NOMO-1 treated with DMSO at 0.1 percent for 48 hours (cell line): ENCODE results near the gene GEN1.

Source experiments
- DNase-seq: peaks from one replicate; lab custom pipeline; 2025; ENCODE audit not compliant: unreplicated experiment; lab: John Stamatoyannopoulos, UW

GEN1 gene

GRCh38 chr2:17793803-17794354 lies 39.9 kb downstream of the GEN1 start:
- no peak for DNase-seq

GRCh38 chr2:17795309-17795708 lies 41.4 kb downstream of the GEN1 start:
- DNase-seq, result no peak

GRCh38 chr2:17798338-17798737 lies 44.4 kb downstream of the GEN1 start:
- no peak for DNase-seq

GRCh38 chr2:17799301-17800120 lies 45.6 kb downstream of the GEN1 start:
- no peak for DNase-seq

GRCh38 chr2:17800219-17800618 lies 46.3 kb downstream of the GEN1 start:
- DNase-seq, result no peak

GRCh38 chr2:17800693-17801458 lies 46.9 kb downstream of the GEN1 start:
- DNase-seq, result no peak

- DNase-seq, result peak; percentile 6
Measured at GRCh38 chr2:17803497-17803896, 49.6 kb downstream of the GEN1 start.

- peak; percentile 95 for DNase-seq
Measured at GRCh38 chr2:17804358-17804757, 50.4 kb downstream of the GEN1 start.

GRCh38 chr2:17805166-17805565 lies 51.2 kb downstream of the GEN1 start:
- peak; percentile 72 for DNase-seq

GRCh38 chr2:17805717-17806363 lies 51.9 kb downstream of the GEN1 start:
- DNase-seq, result no peak

- DNase-seq, result peak; percentile 83
Measured at GRCh38 chr2:17813010-17813741, 59.2 kb downstream of the GEN1 start.

- DNase-seq, result peak; percentile 43
Measured at GRCh38 chr2:17813742-17814473, 60.0 kb downstream of the GEN1 start.

- no peak for DNase-seq
Measured at GRCh38 chr2:17814601-17815000, 60.7 kb downstream of the GEN1 start.

- no peak for DNase-seq
Measured at GRCh38 chr2:17815468-17816184, 61.7 kb downstream of the GEN1 start.

- DNase-seq, result no peak
Measured at GRCh38 chr2:17816396-17817245, 62.7 kb downstream of the GEN1 start, which contains the start of gene MSGN1. MSGN1 (plus strand) TSS chr2:17816460; CDS start chr2:17816519, 59 bp downstream.

GRCh38 chr2:17818235-17818815 lies 64.4 kb downstream of the GEN1 start:
- peak; percentile 7 for DNase-seq

GRCh38 chr2:17821080-17821479 lies 67.1 kb downstream of the GEN1 start:
- no peak for DNase-seq
